Bronchial epithelial cell (primary cell): ENCODE results near the gene ZSWIM6. TPM values are rescaled to one million over a fixed set of nuclear protein-coding genes. Genes with fewer than 3 reads are reported as not detected.

ENCODE experiments used
- DNase-seq: peaks from one replicate; pipeline ENCODE4 v3.0.0-alpha.2; 2010; ENCODE audit warnings: low read depth
- FAIRE-seq: peaks from 2 replicates; lab custom pipeline; 2011; peaks lifted over from hg19 to GRCh38; lab: Jason Lieb, UNC
- H3K27me3 ChIP-seq: 2 replicates; pipeline ENCODE4 v1.5.1; 2011; ENCODE audit warnings: low read length; ENCODE audit not compliant: control insufficient read depth, insufficient read depth
- H3K36me3 ChIP-seq: 2 replicates; pipeline ENCODE4 v1.5.1; 2011; ENCODE audit warnings: low read length; ENCODE audit not compliant: control insufficient read depth, insufficient read depth
- H3K4me3 ChIP-seq: 2 replicates; pipeline ENCODE4 v1.5.1; 2011; ENCODE audit warnings: mild to moderate bottlenecking, low read depth, low read length, control low read depth
- CTCF ChIP-seq: IDR thresholded peaks from 2 replicates; pipeline ENCODE4 v1.5.1; 2011; ENCODE audit warnings: mild to moderate bottlenecking, moderate library complexity, low read length, control low read depth, inconsistent platforms; ENCODE audit not compliant: insufficient read depth, severe bottlenecking
- total RNA-seq: library from RNA; depleted of rRNA; stranded (reverse); fragments of >200 nt; gene quantifications from 2 replicates; pipeline ENCODE4 v1.2.1, GENCODE V29; 2014

ZSWIM6 gene
- total RNA-seq, 1 donor from 2014 or later = 5.8 TPM

GRCh38 chr5:61493973-61494372 is 161.9 kb downstream of the ZSWIM6 start:
- Histone ChIP-seq H3K4me3 (no peak overlapping the region), H3K27me3 (no peaks in the 10 kb centered on the region), H3K36me3 (no peaks in the 10 kb centered on the region)
- DNase-seq (no peak), FAIRE-seq (no peak)
- no peak for TF ChIP-seq CTCF

- Histone ChIP-seq H3K36me3 (no peaks in the 10 kb centered on the region), H3K4me3 (no peak overlapping the region), H3K27me3 (no peaks in the 10 kb centered on the region)
- no peak for TF ChIP-seq CTCF
- DNase-seq = no peak
- FAIRE-seq = no peak
Measured at GRCh38 chr5:61496446-61496845, 164.4 kb downstream of the ZSWIM6 start.

GRCh38 chr5:61496860-61497259 is 164.8 kb downstream of the ZSWIM6 start:
- TF ChIP-seq CTCF = no peak
- DNase-seq (no peak), FAIRE-seq (no peak)
- Histone ChIP-seq H3K27me3 (no peaks in the 10 kb centered on the region), H3K4me3 (no peak overlapping the region), H3K36me3 (no peaks in the 10 kb centered on the region)

- no peak for FAIRE-seq
Measured at GRCh38 chr5:61498121-61498520, 166.1 kb downstream of the ZSWIM6 start.

GRCh38 chr5:61501971-61502370 is 169.9 kb downstream of the ZSWIM6 start:
- no peak for TF ChIP-seq CTCF
- Histone ChIP-seq H3K4me3 (no peak overlapping the region), H3K36me3 (no peaks in the 10 kb centered on the region), H3K27me3 (no peaks in the 10 kb centered on the region)
- FAIRE-seq (no peak), DNase-seq (no peak)

More at GRCh38 chr5:61498121-61498520, 166.1 kb downstream of the ZSWIM6 start:
- DNase-seq = no peak
- H3K27me3 ChIP-seq = no peaks in the 10 kb centered on the region
- no peak overlapping the region for H3K4me3 ChIP-seq
- TF ChIP-seq CTCF = no peak
- H3K36me3 ChIP-seq = no peaks in the 10 kb centered on the region

- Histone ChIP-seq H3K36me3 (no peaks in the 10 kb centered on the region), H3K27me3 (no peaks in the 10 kb centered on the region), H3K4me3 (no peak overlapping the region)
- no peak for FAIRE-seq
- DNase-seq = no peak
- TF ChIP-seq CTCF = no peak
Measured at GRCh38 chr5:61504143-61504770, 172.2 kb downstream of the ZSWIM6 start.
